Mucosa of gallbladder (tissue), 1 donor: ENCODE results near the gene SMIM5. TPM values are rescaled to one million over a fixed set of nuclear protein-coding genes. Genes with fewer than 3 reads are reported as not detected.
A peak's percentile ranks its signal among the peaks of the same experiment; 100 is the strongest.
"Not testable (repeated sequence)": the region's sequence is repeated elsewhere in the genome, so short reads cannot be mapped to it uniquely, and the experiment has no call there.

ENCODE experiments used
- DNase-seq: peaks from one replicate; pipeline ENCODE4 v3.0.0-alpha.2; 2020; ENCODE audit warnings: low spot score
- total RNA-seq: library from RNA; stranded (reverse); gene quantifications from one replicate; pipeline ENCODE4 v1.2.1, GENCODE V29; 2021
- donor health status: DM: no; HTN: no; CAD: no.

SMIM5 gene
- total RNA-seq, 1 donor from 2014 or later, result 15.5 TPM

DNA sequence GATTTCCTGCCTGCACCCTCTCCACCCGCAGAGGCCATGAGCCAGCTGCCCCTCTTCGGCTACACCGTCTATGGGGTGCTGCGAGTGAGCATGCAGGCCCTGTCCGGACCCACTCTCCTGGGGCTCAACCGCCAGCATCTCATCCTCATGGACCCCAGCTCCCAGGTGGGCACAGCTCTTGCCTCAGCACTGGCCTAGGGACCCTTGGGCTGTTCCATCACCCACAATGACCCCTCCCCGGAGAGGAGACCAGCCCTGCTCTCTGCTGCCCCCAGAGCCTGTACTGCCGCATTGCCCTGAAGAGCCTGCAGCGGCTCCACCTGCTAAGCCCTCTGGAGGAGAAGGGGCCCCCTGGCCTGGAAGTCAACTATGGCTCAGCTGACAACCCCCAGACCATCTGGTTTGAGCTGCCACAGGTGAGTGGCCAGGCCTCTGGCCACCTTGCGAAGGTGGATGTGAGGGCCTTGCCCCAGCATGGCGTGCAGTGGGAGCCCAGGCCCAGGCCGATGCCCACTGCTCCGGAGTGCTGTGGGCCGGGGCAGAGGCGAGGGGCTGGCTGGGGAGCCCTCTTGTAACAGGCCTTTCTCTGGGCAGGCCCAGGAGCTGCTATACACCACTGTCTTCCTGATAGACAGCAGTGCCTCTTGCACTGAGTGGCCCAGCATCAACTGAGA lies 7.3 kb upstream of the SMIM5 start:
- DNase-seq, result no peak

DNA sequence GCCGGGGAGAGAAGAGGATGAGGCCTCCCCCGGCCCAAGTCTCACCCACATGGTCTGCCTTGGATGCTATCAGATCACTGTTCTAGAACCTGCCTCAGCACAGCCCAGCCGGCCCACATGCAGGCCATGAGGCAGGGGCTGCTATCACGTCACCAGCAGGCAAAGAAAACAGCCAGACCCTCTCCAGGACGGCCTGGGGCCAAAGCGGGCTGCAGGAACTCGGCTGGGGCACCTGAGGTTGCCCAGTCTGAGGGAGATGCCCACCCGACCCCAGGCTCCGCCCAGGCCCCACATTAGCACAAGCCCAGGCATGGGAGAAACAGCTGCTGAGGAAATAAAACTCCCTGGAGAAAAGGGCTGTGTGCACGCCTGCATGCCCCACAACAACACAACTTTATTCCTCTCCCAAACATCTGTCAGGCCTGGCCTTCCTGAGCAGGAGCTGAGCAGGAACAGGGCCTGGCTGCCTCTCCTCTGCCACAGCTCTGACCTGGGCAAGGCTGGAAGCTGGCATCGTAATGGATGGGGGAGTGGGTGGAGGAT lies 6.7 kb upstream of the SMIM5 start:
- DNase-seq, result no peak

DNA sequence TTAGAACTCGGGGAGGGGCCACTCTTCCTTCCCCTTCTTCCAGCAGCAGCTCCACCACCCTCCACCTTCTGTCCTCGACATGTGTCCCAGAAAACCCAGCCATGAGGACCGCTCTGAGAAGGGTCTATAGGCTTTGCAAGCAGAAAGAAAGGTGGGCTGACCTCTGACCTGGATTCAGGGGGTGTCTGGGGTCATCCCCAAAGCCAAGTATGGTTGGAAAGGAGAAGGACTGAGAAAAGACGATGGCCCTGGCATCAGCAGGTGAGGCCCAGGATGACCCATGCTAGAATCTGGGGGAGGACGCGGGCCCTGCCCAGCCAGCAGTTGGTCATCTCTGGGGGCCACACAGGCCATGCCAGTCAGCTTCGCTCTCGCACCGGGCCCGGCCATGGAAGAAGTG lies 6.1 kb upstream of the SMIM5 start:
- DNase-seq, result no peak

DNA sequence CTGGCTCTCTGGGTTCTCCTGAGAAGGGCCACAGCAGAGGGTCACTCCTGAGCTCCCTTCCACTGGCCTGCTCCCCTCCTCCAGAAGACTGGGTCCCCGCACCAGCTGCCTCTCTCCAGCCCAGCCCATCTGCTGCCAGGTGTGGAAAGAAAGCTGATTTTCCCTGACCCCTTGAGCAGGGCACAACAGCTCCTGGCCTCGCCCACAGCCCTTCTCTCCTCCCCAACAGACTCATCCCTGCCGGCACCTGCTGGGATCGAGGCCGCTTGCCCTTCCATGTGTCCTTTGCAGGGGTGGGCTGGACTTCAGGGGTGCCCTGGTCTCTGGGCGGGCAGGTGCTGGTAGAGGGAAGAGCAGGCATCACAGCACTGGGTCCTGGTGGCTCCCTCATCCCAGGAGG lies 4.8 kb upstream of the SMIM5 start:
- DNase-seq, result no peak

DNA sequence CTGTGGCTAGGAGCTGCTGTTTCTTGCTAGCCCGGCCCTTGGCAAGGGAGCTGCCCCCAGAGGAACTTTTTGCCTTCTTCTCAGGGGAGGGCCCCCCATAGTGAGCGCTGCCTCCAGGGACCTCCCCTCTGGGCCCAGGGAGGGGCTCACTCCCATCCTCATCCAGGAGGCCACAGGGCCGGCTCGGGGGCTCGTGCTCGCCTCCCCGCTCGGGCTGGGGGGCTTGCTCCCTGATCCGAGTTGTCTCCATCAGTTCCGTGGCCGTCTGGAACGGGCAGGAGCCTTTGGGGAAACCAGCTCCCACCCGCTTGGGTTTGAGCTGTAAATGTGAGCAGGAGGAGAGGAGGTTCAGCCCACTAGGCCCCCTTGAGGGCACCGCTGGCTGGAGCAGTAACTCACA lies 4.1 kb upstream of the SMIM5 start:
- no peak for DNase-seq

DNA sequence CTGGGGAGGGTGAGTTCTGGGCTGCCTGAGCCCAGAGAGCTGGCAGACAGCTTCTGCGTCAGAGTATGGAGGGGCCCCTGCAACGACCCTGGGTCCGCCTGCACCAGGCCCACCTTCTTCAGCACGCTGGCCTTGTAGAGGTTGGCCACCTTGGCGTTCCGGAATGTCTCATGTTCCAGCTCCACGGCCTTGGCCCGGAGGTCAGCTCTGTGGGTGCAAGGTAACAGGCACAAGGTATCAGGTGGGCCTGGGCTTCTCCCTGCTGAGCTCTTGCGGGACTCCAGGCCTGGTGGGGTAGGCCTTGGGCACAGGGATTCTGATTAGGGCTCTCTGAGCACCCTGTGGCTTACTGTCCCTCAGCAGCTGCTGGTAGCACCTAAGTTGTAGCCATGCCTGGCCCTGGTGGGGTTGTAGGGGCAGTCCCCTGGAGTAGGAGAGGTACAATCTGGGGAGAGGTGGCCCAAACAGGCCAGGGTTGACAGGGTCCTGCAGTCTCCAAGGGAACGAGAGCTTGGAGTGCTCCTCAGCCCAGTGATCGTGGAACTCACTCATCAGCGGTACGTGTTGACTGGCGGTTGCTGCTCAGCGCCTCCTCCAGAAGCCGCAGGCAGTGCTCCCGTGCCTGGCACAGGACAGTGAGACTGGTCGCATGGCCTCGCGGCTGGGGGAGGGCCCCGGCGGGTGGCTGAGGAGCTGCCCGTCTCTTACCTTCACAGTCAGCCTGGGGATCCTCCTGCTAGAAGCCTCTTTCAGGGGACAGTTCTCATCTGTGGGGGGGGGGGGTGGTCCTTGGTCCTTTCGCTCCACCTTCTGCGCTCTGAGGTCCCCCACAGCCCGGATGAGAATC lies 2.9 kb upstream of the SMIM5 start:
- no peak for DNase-seq

DNA sequence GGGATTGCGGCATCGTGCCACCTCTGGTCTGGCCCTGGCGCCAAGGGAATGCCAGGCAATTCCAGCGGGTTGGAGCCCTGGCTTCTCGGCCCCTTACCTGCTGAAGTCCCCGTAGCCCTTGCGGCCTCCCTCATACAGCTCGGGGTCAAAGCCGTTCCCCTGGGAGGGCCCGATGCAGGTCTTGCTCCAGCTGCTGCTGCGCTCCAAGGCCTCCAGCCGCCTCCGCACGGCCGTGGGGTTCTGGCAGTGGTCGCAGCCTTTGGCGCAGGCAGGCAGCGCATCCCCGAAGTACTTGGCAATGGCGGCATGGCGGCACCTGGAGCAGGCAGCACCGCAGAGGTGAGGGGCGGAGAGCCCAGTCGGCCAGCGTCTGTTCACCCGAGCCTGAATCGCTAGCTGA lies 1.9 kb upstream of the SMIM5 start:
- DNase-seq, result no peak

DNA sequence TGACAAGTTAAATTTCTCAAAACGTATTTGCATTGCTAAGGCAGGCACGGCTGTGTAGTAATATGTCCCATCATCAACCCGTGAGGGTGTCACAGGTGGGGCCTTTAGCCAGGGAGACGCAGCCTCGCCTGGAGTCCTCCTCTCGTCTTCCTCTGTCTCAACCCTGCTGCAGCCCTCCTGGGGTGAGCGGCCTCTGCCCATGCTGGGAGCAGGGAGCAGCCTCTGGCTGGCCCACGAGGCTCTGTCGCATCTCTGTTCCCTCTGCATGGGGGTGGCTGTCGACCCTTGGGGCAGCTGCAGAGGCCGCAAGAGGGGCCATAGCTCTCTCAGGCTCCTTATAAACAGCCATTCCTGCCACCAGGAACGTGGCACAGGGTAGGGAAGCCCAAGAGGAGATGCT lies 806 bp upstream of the SMIM5 start:
- DNase-seq, result no peak

DNA sequence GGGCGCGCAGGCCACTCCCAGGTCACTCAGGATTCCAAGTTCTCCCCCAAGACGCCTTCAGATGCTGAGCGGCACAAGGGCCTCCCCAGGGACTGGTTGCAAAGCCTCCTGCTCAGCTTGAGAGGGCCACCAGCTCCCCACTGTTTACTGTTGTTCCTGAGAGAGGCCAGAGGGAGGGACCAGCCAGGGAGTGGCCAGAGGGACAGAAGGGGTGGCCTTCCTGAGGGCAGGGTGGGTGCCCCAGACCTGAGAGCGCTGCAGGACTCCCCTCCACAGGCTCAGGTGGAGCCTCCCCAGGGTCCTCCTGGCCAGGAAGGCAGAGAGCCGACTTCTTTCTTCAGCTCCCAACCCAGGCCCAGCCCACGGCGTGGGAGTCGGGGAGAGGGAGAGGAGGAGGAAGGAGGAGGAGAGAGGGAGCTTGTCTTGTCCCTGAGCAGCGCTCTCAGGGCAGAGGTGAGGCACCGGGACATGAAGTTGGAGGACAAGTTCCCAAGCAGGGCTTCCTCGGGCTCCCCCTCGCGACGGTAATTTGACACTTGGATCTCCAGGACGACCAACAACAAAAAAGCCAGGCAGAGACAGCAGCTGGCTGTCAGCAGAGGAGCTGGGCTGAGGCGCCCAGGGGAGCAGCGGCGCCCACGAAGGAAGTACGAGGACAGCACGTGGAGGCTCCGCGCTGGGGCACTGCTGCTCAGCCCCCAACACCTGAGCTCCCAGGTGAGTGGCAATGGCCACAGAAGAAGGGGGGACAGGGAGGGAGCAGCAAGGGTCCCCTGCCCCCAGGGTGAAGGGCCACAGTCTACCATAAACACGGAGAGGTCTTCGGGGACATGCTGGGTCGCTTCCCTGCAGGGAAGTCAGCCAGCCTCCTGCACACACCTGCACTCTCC lies 497 bp downstream of the SMIM5 start:
- DNase-seq, result peak; percentile 94

DNA sequence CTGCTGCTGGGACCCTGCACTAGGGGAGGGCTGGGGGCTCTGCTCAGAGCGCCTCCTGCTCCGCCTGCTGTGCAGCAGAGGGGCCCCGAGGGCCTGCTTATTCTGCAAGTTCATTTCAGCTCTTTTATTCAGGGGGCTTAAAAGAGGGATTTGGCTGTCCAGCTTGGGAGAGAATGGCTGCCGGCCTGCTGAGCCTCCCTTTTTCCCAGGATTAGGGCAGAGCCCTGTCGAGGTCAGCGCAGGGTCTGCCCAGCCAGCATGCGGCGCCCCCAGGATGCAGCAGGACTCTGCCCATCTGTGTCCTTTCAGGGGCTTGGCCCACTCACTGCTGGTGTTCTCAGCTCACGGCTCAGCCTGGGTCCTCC lies 1.1 kb downstream of the SMIM5 start:
- no peak for DNase-seq

DNA sequence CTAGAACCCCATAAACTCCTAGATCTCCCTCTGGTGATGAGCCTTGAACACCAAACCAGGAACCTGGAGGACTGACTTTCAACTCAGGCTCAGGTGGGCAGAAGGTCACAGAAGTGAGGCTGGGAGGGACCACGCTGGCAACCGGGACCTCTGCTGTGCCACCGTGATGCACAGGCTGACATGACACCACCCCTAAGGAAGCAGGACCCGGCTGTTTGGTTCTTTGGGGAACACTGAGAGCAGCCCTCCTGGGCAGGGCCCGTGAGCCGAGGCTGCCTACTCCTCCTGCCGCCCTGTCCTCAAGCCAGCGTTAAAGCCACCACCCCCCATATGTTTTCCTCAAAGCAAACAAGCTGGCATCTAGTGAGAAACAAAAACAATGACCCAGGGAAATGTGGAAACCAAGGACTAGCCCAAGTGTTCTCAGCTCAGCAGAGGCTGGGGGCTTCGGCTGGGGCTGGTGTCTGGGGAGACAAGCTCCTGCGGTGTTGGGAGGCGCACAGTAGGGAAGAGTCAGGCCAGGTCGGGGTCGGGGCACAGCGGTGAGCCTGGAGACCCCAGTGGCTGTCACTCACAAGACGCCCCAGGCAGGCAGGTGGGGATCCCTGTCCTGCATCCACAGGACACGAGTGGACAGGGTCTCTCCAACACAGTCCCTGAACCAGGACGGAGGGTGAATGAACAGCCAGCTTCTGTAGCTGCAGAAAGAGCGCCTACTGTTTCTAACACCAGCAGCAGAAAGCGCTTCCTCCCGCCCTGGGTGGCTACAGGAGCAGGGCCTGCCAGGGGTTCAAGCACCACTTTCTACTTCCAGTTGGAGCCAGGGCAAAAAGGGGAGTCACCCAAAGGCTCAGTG lies 1.7 kb downstream of the SMIM5 start:
- no peak for DNase-seq

DNA sequence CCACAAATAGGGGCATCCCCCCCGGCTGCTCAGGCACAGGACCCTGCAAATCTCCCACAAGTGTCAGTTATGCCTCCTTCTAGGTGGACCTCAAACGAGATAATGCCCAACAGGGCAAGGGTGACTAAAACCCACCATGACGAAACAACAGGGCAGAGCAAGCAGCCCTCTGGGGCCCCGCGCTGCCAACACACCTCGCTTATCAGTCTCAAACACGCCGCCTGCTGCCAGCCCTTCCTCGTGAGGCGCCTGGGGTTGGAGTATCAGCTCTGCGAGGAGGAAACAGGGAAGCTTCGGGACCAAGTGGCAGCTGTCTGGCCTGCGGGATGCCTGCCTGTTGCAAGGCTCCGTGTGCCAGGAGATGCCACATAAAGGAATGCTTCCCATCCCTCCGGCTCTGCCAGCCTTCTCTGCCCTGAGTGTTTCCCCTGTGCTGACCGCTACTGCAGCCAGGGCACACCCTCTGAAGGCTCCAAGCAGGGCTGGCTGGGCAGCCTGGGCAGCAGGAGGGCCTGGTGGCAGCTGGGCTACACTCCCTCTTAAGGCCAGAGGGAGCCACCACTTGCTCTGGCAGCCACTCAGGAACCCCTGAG lies 2.5 kb downstream of the SMIM5 start:
- DNase-seq, result peak; percentile 72

DNA sequence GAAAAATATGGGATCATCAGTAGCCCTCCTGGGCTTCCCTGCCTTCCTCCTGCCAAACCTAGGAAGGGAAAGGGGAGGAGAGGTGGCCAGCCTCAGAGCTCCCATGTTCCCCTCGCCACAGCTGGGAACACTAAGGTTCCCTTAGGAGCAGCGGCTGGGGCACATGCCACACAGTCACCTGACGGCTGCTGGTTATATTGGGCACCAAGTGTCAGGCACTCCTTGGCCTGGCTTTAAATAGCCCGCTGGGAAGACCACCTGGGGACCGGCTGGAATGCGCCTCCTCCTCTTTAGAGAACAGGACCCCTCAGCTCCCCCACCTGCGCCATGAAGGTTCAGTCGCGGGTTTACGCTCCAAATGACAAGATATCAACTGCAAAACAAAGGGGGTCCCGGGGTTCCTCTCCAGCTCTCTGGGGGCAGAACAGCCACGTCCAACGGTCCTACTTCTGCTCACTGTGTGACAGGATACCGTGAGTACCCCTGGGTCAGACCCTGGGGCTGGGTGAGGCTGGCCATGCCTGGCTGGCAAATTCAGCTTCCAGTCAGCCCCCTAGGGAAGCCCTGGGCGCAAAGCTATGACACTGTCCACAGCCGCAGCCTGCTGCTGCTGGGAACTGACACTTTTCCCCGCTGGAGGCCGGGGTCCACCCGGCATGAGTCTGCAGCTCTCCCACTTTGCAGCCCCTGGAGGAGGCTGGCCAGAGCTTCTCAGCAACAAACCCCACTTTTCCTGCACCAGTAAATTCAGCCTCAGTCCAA lies 3.3 kb downstream of the SMIM5 start:
- no peak for DNase-seq

DNA sequence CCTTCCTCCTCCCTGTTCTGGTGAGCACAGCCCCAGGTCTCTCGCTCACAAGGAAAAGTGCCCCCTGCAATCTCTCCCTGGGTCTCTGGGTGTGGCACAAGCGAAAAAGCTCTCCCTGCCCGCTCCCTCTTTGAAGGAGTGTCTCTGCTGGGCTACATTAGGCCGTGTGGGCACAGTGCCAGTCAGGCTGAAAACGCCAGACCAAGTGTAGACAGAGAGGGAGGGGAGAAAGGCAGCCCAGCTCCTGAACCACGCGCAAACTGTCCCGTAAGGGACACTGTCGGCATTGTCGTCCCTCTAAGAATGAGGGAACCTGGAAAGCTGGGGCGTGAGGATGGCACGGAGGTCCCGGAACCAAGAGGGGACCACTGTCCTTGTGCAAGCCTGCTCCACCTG lies 3.9 kb downstream of the SMIM5 start:
- peak; percentile 46 for DNase-seq

DNA sequence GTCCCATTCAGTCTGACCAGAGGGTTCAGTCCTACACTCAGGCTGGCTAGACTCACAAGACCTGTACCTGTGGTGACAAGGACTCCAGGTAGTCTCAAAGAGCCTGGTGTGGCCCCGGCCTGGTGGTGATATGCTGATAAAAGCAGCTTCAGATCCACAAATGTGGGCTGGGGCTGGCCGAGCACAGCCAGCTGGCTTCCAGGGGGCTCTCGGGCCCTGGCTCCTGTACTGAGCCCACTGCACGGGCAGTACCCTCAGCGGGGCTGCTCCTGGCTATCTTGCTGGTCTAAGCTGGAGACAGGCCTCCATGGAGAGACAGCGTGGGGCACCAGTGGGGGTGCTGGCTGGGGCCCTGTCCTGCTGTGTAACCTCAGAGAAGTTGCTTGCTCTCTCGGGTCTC lies 4.3 kb downstream of the SMIM5 start:
- no peak for DNase-seq

DNA sequence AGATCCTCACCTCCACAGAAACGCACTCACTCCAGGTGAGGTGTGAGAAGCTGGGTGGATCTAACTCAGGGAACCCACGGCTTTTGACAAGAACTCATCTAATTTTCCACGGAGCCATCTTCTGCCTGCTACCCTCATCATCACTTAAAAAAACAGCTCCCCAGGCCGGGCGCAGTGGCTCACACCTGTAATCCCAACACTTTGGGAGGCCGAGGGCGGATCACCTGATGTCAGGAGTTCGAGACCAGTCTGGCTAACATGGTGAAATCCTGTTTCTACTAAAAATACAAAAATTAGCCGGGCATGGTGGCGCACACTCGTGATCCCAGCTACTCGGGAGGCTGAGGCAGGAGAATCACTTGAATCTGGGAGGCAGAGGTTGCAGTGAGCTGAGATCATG lies 4.8 kb downstream of the SMIM5 start:
- not testable (repeated sequence) for DNase-seq

DNA sequence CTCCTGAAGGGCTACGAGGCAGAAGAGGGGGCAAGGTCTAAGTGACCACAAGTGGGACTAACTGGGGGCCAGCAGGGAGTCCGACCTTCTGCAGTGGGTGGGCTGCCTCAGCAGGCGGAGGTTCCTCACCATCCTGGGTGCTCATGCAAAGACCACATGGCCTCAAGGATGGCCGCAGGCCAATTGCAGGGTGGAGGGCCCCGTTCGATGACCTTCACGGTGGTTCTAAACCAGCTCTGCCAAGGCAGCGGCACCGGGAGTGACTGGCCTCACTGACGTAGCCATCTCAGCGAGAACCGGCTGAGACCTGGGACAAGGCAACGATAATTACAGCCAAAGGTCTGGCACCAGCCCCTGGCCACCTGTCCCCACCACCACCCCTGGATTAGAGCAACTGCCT lies 5.7 kb downstream of the SMIM5 start:
- DNase-seq, result peak; percentile 43

DNA sequence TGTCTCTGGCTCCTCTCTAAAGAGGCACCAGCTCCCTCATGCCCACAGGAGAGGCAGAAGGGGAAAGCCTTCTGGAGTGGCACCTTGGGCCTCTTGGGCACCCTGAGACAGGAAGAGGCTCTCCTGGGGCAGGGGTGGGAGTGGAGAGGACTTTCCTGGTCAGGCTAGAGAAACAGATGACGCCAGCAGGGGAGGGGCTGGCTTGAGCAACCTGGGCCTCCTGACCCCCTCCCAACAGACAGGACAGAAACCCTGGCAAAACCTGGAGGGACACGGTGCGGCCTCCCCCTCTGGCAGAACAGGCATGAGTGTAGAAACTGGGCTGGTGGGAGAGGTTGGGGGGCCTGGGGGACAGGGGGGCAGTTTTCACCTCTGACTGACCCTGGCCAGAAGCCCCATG lies 6.1 kb downstream of the SMIM5 start:
- DNase-seq, result no peak

DNA sequence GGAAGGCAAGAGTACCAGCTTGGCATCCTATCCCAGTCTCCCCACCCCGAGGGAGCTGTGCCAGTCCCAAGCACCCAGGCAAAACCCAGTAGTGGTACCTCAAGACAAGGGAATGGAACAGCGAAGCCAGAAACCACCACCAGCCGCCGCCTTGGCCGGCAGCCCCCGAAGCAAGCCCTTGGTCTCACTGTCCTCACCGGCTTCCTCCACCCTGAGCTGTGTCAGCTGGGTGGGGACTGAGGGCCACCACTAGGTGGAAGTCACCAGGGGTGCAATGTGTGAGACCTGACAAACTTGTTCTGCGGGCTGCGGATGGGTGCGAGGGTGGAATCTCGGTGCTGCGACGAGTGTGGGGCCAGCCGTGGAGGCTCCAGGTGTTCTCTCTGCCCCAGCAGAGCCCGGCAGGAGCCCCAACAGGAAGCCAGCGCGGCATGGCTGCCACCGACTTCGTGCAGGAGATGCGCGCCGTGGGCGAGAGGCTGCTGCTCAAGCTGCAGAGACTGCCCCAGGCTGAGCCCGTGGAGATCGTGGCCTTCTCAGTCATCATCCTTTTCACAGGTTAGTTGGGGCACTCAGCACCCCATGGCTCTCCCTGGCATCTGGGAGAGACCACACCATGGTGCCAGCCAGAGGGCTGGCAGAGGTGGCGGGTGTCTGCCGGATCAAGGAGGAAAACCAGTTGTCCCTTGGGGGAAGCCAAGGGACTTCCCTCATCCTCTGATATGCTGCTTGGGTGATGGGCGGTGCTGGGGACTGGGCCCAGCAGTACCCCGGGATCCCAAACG lies 6.7 kb downstream of the SMIM5 start:
- DNase-seq, result peak; percentile 80
